GM23338 (cell line): ENCODE results near the gene DGKG.

Experiments used
- CREB1 ChIP-seq: fragments of 250-450 bp; sonication (Bioruptor Pico); IDR thresholded peaks from 2 replicates; pipeline ENCODE4 v1.5.0; 2020; ENCODE audit warnings: low read depth, mild to moderate bottlenecking, moderate library complexity
- EZH2 ChIP-seq: fragments of 200-600 bp; sonication (generic); IDR thresholded peaks from one replicate; pipeline ENCODE4 v1.8.0; 2017; ENCODE audit warnings: antibody characterized with exemption, mild to moderate bottlenecking, low read depth; ENCODE audit not compliant: unreplicated experiment
- EZH2phosphoT487 ChIP-seq: fragments of 200-600 bp; sonication (generic); IDR thresholded peaks from one replicate; pipeline ENCODE4 v1.8.1; 2018; ENCODE audit warnings: antibody characterized with exemption; ENCODE audit not compliant: unreplicated experiment
- JUNB ChIP-seq: IDR thresholded peaks from one replicate; pipeline ENCODE4 v1.6.1; 2016; ENCODE audit warnings: antibody characterized with exemption; ENCODE audit not compliant: unreplicated experiment
- NANOG ChIP-seq: IDR thresholded peaks from 2 replicates; pipeline ENCODE4 v1.6.1; 2016; ENCODE audit warnings: antibody characterized with exemption, borderline replicate concordance
- POLR2AphosphoS5 ChIP-seq: IDR thresholded peaks from 2 replicates; pipeline ENCODE4 v1.6.1; 2016; ENCODE audit warnings: antibody characterized with exemption, low read depth
- REST ChIP-seq: IDR thresholded peaks from one replicate; pipeline ENCODE4 v1.6.1; 2018; ENCODE audit warnings: antibody characterized with exemption; ENCODE audit not compliant: unreplicated experiment
- STAT1 ChIP-seq: IDR thresholded peaks from one replicate; pipeline ENCODE4 v1.6.1; 2016; ENCODE audit warnings: antibody characterized with exemption; ENCODE audit not compliant: unreplicated experiment
- ZNF114 ChIP-seq: fragments of 250-450 bp; sonication (Bioruptor Pico); IDR thresholded peaks from 2 replicates; pipeline ENCODE4 v1.5.0; 2020; ENCODE audit warnings: mild to moderate bottlenecking, moderate library complexity
- ZNF331 ChIP-seq: fragments of 250-450 bp; sonication (Bioruptor Pico); IDR thresholded peaks from 2 replicates; pipeline ENCODE4 v1.5.0; 2020; ENCODE audit warnings: low read depth, mild to moderate bottlenecking, moderate library complexity
- ZNF462 ChIP-seq: fragments of 250-450 bp; sonication (Bioruptor Pico); IDR thresholded peaks from 2 replicates; pipeline ENCODE4 v1.5.0; 2020; ENCODE audit warnings: mild to moderate bottlenecking, moderate library complexity
- TF ChIP-seq, protein P1 (sequence below), 2 experiments: fragments of 200-600 bp in 1 of 2; sonication (generic) in 1 of 2; conservative IDR thresholded peaks; 2 replicates each; pipeline versions ENCODE4 v1.5.1 to v1.6.1; 2016 to 2017; ENCODE audit warnings: antibody characterized with exemption in 2 of 2, low read depth in 2 of 2, mild to moderate bottlenecking in 2 of 2, moderate library complexity in 1 of 2
- TF ChIP-seq, protein P2 (sequence below): IDR thresholded peaks from 2 replicates; pipeline ENCODE4 v1.6.1; 2016; ENCODE audit warnings: antibody characterized with exemption

GRCh38 chr3:186321746-186322145 is 40.3 kb downstream of the DGKG start:
- TF ChIP-seq EZH2 (no peak), NANOG (no peak), EZH2phosphoT487 (no peak), ZNF331 (CRISPR knock-in tag) (no peak), CREB1 (CRISPR knock-in tag) (no peak), JUNB (no peak), REST (no peak), POLR2AphosphoS5 (no peak), ZNF462 (CRISPR knock-in tag) (no peak), ZNF114 (CRISPR knock-in tag) (no peak), STAT1 (no peak)
- TF ChIP-seq, protein P1, sequence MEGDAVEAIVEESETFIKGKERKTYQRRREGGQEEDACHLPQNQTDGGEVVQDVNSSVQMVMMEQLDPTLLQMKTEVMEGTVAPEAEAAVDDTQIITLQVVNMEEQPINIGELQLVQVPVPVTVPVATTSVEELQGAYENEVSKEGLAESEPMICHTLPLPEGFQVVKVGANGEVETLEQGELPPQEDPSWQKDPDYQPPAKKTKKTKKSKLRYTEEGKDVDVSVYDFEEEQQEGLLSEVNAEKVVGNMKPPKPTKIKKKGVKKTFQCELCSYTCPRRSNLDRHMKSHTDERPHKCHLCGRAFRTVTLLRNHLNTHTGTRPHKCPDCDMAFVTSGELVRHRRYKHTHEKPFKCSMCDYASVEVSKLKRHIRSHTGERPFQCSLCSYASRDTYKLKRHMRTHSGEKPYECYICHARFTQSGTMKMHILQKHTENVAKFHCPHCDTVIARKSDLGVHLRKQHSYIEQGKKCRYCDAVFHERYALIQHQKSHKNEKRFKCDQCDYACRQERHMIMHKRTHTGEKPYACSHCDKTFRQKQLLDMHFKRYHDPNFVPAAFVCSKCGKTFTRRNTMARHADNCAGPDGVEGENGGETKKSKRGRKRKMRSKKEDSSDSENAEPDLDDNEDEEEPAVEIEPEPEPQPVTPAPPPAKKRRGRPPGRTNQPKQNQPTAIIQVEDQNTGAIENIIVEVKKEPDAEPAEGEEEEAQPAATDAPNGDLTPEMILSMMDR (conservative IDR thresholded peaks at IDR 0.05; ENCODE audit: low read depth in 2 of 2): no peak
- TF ChIP-seq, protein P2, sequence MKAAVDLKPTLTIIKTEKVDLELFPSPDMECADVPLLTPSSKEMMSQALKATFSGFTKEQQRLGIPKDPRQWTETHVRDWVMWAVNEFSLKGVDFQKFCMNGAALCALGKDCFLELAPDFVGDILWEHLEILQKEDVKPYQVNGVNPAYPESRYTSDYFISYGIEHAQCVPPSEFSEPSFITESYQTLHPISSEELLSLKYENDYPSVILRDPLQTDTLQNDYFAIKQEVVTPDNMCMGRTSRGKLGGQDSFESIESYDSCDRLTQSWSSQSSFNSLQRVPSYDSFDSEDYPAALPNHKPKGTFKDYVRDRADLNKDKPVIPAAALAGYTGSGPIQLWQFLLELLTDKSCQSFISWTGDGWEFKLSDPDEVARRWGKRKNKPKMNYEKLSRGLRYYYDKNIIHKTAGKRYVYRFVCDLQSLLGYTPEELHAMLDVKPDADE: no peak
